NCI-H187 (cell line): ENCODE results near the gene SLC17A8.
"Not testable (repeated sequence)": the region's sequence is repeated elsewhere in the genome, so short reads cannot be mapped to it uniquely, and the experiment has no call there.

Experiments
- DNase-seq, 2 experiments: peaks; one replicate each; lab custom pipeline; 2025; lab: John Stamatoyannopoulos, UW

The SLC17A8 gene

DNA sequence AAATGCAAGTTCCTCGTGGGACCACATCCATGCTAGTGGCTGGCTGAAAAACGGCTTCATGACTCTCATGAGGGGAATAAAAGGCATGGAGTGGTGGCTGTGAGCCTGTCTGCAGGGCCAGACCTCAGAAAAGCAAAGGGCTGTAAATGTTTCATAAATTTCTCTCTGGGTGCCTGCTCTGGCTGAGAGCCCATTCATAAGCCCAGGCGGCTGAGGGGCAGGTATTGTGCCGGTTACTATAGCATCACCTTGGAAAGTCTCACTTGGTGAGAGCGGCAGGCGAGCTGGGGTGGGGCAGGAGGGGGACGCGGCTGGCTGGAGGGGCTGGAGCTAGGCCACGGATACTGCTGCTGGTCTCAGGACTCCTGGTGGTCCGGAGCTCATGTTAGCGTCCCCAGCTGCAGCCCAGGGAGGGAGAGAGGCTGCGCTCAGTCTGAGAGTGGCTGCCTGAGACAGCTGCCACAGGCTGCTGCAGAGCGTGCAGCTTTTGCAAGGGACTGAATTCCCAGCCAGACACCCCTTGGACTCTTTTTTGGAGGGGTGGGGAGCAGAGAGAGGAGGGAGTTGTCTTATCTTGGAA, at the start of gene SLC17A8:
SLC17A8 (plus strand) TSS at position 431 of the 580 bp plus-strand sequence. CDS start 318 bp downstream, outside the sequence.
- DNase-seq: no peak

DNA sequence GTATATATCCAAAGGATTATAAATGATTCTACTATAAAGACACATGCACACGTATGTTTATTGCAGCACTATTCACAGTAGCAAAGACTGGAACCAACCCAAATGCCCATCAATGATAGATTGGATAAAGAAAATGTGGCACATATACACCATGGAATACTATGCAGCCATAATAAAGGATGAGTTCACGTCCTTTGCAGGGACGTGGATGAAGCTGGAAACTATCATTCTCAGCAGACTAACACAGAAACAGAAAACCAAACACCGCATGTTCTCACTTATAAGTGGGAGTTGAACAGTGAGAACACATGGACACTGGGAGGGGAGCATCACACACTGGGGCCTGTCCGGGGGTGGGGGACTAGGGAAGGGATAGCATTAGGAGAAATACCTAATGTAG, 48.7 kb upstream of the SLC17A8 start:
- DNase-seq: not testable (repeated sequence)

DNA sequence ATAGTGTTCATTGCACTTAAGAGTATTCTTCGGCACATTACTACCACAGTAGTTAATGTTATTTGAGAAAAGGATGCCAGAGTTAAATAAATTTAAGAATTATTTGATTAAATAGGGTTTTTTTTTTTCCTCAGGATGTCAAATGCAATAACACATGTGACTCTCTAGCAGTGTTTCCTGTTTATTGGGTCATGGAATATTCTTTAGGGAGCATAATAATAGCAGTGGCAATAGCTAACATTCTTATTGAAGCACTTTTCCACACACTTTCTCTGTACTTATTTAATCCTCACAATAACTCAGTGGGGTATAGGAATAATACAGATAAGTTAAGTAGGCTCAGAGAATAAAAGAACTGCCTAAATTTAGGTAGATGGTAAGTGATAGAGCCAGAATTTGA, 45.6 kb upstream of the SLC17A8 start:
- no peak for DNase-seq

DNA sequence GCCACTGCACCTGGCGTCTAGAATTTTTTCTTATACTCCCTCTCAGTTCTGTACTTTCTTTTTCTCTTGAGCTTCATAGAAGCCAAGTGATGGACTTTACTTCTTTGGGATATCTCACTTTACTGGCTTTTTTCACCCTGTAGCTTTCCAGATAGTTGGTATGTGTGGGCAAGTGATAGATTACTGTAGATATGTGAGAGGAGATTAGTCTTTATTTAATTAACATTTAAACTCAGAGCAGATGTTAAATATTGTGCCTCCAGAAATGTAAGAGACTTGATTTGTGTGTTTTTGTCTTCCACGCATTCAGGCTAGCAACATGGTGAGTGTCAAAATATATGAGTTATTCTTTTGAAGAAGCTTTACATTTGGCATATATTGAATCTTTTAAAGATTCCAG, 39.5 kb upstream of the SLC17A8 start:
- DNase-seq: no peak

DNA sequence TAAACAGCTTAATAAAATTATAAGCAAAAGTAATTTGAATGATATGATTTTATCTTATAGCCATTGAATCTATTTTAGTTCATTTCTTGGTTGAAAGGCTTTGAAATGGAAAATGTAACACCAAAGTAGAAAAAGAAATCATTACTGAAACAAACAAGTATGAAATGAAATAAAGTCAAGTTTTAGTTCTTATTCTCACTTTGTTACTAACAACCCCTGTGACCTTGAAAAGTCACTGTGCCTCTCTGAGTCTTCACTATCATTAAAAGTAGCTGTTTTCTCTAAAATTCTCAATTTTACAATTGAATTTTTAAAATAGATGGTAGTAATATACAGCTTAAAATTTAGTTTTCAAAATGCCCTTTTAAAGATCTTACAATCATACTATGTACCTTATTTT, 32.4 kb upstream of the SLC17A8 start:
- no peak for DNase-seq

DNA sequence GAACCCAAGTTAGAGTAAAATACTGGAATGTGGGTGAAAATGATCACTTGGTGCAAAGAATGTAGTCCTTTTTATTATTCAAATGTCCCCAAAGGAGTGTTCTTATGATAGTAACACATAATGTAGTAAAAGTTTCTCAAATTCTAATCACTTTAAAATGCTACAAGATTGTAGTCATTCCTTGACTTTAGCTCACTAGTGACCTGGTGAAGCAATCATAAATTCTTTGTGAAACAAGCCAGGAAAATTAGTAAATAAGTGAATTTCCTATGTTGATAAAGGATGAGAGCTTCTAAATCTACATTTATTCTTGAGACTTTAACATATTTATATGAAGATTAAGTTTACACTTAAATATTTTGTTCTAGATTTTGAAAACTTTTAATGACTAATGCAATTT, 30.7 kb upstream of the SLC17A8 start:
- DNase-seq: no peak

DNA sequence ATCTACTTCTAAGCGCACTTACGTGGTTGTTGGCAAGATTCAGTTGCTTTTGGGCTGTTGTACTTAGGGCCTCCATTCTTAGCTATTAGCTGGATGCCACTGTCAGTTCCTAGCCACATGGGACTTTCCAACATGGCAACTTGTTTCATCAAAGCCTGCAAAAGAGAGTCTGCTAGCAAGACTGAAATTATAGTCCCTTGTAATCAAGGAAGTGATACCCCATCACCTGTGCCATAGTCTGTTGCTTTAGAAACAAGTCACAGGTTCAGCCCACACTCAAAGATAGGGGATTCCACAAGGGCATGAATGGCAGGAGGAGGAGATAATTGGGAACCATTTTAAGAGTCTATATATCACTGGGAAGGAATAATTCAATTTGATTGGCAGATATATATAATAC, 27.1 kb upstream of the SLC17A8 start:
- no peak for DNase-seq

DNA sequence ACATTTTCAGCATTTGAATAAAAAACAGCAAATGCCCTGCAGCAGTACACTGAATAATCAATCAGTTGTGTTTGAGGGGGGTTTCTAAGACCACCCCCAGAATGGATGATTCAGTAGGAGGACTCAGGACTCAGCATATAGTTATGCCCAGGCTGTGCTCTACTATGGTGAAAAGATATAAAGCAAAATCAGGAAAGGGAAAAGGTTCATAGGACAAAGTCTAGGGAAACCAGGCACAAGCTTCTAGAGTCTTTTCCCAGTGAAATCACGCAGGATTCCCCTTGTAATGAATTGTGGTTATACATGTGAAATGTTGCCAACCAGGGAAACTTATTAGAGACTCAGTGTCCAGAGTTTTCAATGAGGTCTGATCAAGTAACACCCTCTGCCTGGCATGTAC, 25.0 kb upstream of the SLC17A8 start:
- no peak for DNase-seq

DNA sequence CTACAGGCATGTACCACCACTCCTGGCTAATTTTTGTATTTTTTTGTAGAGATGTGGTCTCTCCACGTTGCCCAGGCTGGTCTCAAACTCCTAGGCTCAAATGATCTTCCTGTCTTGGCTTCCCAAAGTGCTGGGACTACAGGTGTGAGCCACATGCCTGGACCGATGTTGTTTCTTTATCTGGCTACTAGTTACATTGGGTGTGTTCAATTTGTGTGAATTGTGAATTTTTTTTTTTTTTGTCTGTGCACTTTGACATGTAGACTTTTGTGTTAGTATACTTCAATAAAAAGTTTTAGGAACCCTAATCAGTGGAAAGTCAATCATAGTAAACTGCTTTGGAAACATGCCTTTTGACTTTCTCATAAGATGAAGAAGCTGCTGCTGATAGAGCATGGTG, 24.0 kb upstream of the SLC17A8 start:
- DNase-seq: no peak

DNA sequence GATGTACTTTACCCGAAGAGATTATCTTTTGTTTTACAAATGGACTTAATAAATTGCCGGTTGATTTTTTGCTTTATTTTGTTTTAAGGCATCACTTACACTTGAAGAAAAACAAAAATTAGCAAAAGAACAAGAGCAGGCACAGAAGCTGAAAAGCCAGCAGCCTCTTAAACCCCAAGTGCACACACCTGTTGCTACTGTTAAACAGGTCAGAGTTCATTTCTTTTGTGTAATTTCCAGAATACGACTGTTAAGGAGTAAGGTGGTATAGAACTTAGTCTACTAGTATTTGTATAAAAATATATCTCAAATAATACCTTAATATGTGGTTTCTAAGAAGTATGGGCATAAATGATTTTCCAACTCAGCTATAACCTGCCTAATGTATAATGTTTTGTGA, 19.6 kb upstream of the SLC17A8 start:
- DNase-seq: no peak

DNA sequence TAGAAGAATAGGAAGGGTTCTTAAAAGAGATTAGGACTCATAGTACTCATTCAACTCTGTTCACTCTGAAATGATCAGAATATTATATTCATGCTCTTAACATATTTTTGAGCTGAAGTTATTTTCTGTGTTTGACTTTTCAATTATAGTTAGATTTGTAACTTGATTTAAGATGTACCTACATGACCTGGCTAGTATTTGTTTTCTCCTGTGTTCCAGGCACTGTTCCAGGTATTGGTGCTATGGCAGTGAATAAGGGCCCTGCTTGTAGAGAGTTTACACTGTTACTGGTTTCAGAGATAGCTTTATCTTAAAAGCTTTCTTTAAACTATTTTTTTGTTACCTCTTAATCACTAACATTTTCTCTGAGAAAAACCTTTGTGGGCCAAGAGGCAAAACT, 19.1 kb upstream of the SLC17A8 start:
- DNase-seq: no peak

DNA sequence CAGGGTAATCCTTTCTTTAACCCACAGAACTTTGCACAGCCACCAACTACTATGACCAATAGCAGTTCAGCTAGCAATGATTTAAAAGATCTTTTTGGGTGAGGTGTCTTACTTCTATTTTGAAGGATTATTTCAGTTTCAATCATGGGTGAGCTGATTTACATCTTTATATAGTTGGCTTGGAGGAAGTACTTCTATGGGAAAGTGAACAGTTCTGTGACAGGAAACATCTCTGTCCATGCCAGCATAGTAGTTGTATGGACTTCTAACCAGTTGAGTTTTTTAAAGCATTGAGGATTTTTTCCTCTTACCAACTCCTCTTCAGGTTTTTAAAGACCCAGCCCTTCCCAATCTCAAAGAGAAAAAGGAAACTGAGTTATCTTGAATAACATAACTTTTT, 17.8 kb upstream of the SLC17A8 start:
- no peak for DNase-seq

DNA sequence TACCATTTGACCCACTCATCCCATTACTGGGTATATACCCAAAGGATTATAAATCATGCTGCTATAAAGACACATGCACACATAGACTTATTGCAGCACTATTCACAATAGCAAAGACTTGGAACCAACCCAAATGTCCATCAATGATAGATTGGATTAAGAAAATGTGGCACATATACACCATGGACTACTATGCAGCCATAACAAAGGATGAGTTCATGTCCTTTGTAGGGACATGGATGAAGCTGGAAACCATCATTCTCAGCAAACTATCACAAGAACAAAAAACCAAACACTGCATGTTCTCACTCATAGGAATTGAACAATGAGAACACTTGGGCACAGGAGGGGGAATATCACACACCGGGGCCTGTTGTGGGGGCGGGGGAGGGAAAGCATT, 14.0 kb upstream of the SLC17A8 start:
- DNase-seq: not testable (repeated sequence)

DNA sequence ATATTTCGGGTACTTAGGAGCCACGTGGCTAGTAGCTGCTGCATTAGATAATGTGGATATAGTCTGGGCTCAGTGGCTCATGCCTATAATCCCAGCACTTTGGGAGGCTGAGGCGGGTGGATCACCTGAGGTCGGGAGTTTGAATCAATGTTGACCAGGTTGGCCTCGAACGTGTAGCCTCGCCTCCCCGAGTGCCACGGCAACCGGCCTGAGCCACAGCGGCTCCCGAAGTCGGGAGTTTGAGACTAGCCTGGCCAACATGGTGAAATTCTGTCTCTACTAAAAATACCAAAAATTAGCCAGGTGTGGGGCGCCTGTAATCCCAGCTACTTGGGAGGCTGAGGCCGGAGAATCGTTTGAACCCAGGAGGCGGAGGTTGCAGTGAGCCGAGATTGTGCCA, 12.5 kb upstream of the SLC17A8 start:
- not testable (repeated sequence) for DNase-seq

DNA sequence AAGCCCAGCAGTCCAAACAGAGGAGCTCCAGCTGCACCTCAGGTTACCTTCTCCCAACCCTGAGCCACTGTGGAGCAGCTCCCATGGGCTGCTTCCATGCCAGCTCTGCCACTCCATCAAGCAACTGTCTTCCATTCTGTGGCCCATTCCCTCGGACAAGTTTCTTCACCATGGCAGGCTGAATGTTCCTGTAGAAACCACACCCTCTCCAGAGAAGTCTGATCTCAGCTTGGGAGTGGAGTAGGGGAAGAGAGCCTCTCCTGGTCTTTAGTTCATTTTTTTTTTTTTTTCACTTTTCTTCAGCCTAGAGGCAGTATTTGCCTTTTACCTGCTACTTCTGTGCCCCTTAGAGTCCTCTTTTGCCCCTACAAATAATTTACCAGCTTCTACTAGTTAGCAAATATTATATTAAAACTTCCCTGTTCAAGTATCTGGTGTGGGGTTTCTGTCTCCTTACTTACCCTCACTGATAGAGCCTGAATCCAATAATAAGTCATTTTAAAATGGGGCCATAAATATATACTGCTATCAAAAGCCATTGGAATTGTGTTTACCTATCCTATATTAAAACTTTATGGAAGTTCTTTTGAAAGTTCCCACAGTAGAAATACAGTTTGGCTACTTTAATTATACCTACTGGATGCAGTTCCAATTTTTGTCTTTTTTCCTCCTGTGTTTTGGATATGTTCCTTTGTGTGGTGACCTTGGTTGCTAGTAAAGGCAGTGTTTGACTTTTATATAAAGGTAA, 11.7 kb upstream of the SLC17A8 start:
- no peak for DNase-seq

DNA sequence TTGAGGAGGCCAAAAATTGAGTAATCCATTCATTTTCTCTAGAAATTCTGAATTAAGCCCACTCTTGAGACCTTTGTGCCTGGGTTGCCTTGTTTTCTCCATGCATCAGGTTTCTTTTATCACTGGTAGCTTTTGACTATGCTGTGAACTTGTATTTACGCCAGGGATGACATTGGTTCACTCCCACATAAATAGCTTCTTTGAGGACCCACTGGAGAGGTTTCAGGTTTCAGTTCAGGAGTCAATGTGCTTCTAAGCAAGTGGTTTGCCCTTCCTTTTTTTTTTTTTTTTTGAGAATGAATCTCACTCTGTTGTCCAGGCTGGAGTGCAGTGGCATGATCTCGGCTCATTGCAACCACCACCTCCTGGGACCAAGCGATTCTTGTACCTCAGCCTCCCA, 10.2 kb upstream of the SLC17A8 start:
- peak; percentile 70 to 88 for DNase-seq

DNA sequence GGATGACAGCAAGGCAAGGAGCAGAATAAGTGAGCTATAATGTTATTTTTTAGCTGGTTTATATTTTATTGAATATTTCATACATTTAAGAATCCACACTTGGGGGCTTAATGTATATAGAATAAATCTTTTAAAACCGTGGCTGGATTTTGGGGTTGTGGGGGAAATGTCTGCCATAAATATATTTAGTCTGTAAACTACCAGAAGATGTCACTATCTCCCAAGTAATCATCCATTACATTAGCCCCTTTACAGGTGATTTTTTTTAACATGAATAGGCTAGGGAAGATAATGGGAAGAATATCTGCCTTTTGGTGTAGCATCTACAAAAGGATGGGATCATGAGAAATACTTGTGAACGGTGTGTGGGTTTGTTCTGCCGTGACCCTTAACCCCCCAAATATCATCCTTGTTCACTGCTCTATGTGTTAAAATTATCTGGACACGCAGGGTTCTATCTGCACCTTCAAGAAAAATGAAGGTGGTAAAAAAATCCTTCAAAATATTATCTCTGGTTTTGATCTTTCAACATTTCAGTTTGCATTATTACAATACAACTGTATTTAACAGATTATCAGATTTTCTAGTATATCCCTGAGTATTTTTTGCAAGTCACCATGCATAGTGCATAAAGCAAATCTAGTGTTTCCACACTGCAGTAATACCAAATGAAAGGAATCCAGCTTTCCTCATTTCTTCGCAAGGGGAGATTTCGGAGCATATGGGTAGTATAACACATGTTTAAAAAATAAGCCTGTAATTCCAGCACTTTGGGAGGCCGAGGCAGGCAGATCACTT, 8.0 kb upstream of the SLC17A8 start:
- DNase-seq: no peak

DNA sequence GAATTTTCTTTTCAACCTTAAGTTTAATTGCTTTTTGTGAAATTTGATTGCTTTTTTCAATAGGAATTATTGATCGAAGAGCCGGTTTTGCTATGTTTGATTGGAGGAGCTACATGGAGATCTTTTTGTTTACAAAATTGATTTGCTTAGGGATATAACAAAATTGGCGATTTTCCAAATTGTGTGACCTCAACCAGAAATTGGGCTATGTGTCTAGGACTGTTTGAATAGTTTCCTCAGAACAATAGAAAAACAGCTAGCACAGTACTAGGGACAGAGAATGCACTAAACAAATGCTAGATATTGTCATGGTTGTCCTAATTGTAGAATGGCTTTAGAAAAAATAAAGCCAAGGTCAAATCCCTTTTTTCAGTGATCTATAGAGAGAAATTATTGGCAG, 2.4 kb downstream of the SLC17A8 start:
- DNase-seq: no peak

DNA sequence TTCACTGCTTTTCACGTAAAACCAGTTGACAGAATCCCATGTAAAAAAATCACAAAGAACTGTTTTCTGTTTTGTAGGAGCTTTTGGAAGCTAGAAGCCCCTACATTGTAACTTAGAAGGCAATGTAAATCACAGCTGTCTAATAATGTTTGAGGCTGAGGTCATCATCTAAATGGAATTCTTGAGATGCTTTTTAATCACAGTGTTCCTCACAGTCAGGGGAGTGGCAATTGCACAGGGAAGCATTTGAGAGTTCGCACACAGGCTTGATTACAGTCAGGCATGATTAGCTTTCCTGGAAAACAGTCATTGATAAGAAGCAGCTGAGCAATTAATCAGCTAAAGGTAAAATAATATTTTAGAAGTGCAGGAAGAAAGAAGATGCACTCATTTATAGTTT, 2.9 kb downstream of the SLC17A8 start:
- DNase-seq: no peak

DNA sequence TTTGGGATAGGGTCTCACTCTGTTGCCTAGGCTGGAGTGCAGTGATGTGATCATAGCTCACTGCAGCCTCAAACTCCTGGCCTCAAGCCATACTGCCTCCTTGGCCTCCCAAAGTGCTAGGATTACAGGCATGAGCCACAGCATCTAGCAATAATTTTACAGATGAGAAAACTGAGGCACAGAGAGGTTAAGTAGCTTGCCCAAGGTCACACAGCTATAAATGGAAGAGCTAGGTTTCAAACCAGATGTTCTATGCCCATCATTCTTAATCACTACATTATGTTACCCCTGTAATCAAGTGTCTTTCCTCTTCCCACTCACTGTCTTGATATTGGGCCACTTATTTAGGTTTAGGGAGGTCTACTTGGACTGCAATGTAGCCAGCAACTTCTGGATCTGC, 3.6 kb downstream of the SLC17A8 start:
- no peak for DNase-seq

DNA sequence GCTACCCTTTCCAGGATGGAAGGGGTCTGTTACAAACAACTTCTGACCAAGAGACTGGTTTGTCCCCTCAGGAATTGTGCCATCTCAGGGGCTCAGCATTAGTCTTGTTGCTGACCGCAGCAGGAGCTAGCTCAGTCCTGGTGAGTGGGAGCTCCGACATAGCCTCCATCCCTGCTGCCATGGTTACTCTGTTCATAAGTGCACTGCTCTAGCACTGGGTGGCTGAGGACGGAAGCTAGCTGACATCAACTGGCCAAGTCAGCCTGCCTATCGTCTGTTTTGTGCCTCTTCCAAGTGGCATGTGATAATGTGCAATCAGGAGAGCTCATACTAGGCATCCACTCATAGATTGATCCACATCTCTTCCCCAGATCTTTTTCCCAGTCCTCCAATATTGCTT, 7.5 kb downstream of the SLC17A8 start:
- no peak for DNase-seq

DNA sequence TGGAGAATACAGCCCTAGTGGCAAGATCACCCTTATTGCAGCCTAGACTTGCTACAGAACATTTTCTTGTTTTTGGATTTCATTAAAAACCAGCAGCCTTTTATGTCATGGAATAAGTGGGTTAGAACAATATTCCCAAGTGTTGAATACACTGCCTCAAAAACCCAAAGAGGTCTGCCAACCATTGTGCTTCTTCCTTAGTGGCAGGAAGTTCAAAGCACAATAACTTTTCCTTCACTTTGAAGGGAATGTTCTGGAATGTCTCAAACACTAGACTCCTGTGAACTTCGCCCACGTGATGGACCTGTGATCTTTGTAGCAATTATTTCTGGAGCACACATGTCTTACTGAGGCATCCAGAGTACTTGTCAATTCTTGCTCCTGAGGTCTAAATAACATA, 8.5 kb downstream of the SLC17A8 start:
- no peak for DNase-seq

DNA sequence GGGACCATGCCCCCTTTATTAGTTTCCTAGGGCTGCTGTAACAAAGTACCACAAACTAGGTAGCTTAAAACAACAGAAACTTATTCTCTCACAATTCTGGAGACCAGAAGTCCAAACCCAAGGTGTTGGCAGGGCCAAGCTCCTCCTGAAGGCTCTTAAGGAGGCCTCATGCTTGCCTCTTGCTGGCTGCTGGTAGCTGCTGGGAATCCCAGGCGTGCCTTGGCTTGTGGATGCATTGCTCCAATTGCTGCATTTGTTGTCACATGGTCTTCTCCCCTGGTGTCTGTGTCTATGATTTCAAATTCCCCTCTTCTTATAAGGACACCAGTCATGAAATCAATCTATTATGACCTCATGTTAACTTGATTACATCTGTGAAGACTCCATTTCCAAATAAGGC, 11.2 kb downstream of the SLC17A8 start:
- no peak for DNase-seq
